H1 (cell line): ENCODE measurements around the gene ATG4C. TPM values are rescaled to one million over a fixed set of nuclear protein-coding genes. Genes with fewer than 3 reads are reported as not detected.
"Not testable (repeated sequence)": the region's sequence is repeated elsewhere in the genome, so short reads cannot be mapped to it uniquely, and the experiment has no call there.

Experiments used
- CTCF ChIA-PET: fragments of 300-600 bp; sonication (Branson Sonifier 250); formaldehyde crosslinking; loops from one replicate; lab custom pipeline; 2021; ENCODE audit not compliant: partially characterized antibody; lab: Charles Lee
- POLR2A ChIA-PET: fragments of 300-600 bp; sonication (Branson Sonifier 250); formaldehyde crosslinking; loops from one replicate; lab custom pipeline; 2021; ENCODE audit warnings: inconsistent platforms; ENCODE audit not compliant: partially characterized antibody; lab: Charles Lee
- DNase-seq, 2 experiments: peaks; one replicate each; pipeline versions ENCODE4 v3.0.0 to v3.0.0-alpha.2; 2010 to 2022; ENCODE audit warnings: low spot score in 2 of 2, low read depth in 1 of 2, mixed read lengths in 1 of 2
- FAIRE-seq: peaks from 2 replicates; lab custom pipeline; 2011; peaks lifted over from hg19 to GRCh38; lab: Jason Lieb, UNC
- H2AFZ ChIP-seq: 2 replicates; pipeline ENCODE4 v1.8.1; 2012; ENCODE audit warnings: low read length, inconsistent platforms
- H2AK5ac ChIP-seq: 2 replicates; pipeline ENCODE4 v1.6.1; 2013; ENCODE audit warnings: low read depth, low read length
- H2BK120ac ChIP-seq: replicated peaks from 2 replicates; pipeline ENCODE3; 2013; ENCODE audit warnings: low read depth, low read length, inconsistent platforms
- H2BK12ac ChIP-seq: 2 replicates; pipeline ENCODE4 v1.6.1; 2013; ENCODE audit warnings: low read depth, low read length
- H2BK15ac ChIP-seq: 2 replicates; pipeline ENCODE4 v1.6.1; 2013; ENCODE audit warnings: low read length
- H2BK20ac ChIP-seq: 2 replicates; pipeline ENCODE4 v1.6.1; 2013; ENCODE audit warnings: low read length
- H2BK5ac ChIP-seq: 2 replicates; pipeline ENCODE4 v1.6.1; 2013; ENCODE audit warnings: low read depth, low read length
- H3K14ac ChIP-seq: 2 replicates; pipeline ENCODE4 v1.6.1; 2013; ENCODE audit warnings: inconsistent platforms; ENCODE audit not compliant: insufficient read length
- H3K18ac ChIP-seq: 2 replicates; pipeline ENCODE4 v1.6.1; 2013; ENCODE audit warnings: low read length; ENCODE audit errors: extremely low read depth
- H3K23ac ChIP-seq: 2 replicates; pipeline ENCODE4 v1.6.1; 2013; ENCODE audit warnings: inconsistent platforms; ENCODE audit not compliant: insufficient read length
- H3K23me2 ChIP-seq: 2 replicates; pipeline ENCODE4 v1.6.1; 2013; ENCODE audit warnings: low read depth, low read length
- H3K27ac ChIP-seq: 2 replicates; pipeline ENCODE4 v1.6.1; 2011; ENCODE audit warnings: low read depth, low read length, inconsistent platforms
- H3K27me3 ChIP-seq, 4 experiments: replicated peaks in 1 of 4; 1 replicate in 1 of 4; 2 replicates in 3 of 4; pipeline versions ENCODE4 v1.6.1 to v1.8.1; 2011 to 2013; ENCODE audit warnings: low read length in 3 of 4, mild to moderate bottlenecking in 3 of 4, inconsistent platforms in 2 of 4, mixed read lengths in 2 of 4, moderate library complexity in 1 of 4; ENCODE audit not compliant: control insufficient read depth in 3 of 4, insufficient read depth in 3 of 4; ENCODE audit errors: extremely low read depth in 1 of 4
- H3K36me3 ChIP-seq, 4 experiments: 2 replicates each; pipeline versions ENCODE4 v1.6.1 to v1.8.1; 2011 to 2013; ENCODE audit warnings: mild to moderate bottlenecking in 4 of 4, low read length in 3 of 4, moderate library complexity in 2 of 4, control low read depth in 1 of 4, inconsistent platforms in 1 of 4; ENCODE audit not compliant: insufficient read depth in 4 of 4, control insufficient read depth in 2 of 4
- H3K4ac ChIP-seq: replicated peaks from 2 replicates; pipeline ENCODE3; 2013; ENCODE audit warnings: low read length, low read depth, mixed read lengths, inconsistent platforms; ENCODE audit not compliant: insufficient read length
- H3K4me1 ChIP-seq, 4 experiments: replicated peaks in 1 of 4; 1 replicate in 1 of 4; 2 replicates in 3 of 4; pipeline versions ENCODE4 v1.6.1 to v1.8.1; 2011 to 2013; ENCODE audit warnings: low read length in 3 of 4, inconsistent platforms in 2 of 4, mixed read lengths in 1 of 4; ENCODE audit not compliant: insufficient read depth in 4 of 4, control insufficient read depth in 3 of 4
- H3K4me2 ChIP-seq, 2 experiments: 2 replicates each; pipeline versions ENCODE4 v1.6.1 to v1.8.1; 2011 to 2013; ENCODE audit warnings: low read depth in 2 of 2, low read length in 2 of 2, control low read depth in 1 of 2, inconsistent platforms in 1 of 2, mild to moderate bottlenecking in 1 of 2; ENCODE audit not compliant: insufficient read depth in 1 of 2
- H3K4me3 ChIP-seq, 4 experiments: fragments of 200-600, 300-600 bp in 1 of 4; sonication (generic), shearing (Covaris generic), sonication (Bioruptor Twin) in 1 of 4; 2 replicates each; pipeline versions ENCODE4 v1.5.1 to v1.8.1; 2011 to 2016; ENCODE audit warnings: low read length in 4 of 4, low read depth in 3 of 4, control low read depth in 2 of 4, inconsistent platforms in 2 of 4, mild to moderate bottlenecking in 2 of 4, mixed read lengths in 1 of 4, moderate library complexity in 1 of 4; ENCODE audit not compliant: insufficient read depth in 2 of 4; ENCODE audit errors: extremely low read depth in 1 of 4
- H3K56ac ChIP-seq: replicated peaks from 2 replicates; pipeline ENCODE3; 2013; ENCODE audit warnings: low read depth, mild to moderate bottlenecking, mixed read lengths, low read length, inconsistent platforms; ENCODE audit not compliant: insufficient read length
- H3K79me1 ChIP-seq: 2 replicates; pipeline ENCODE4 v1.6.1; 2013; ENCODE audit warnings: low read depth, low read length, control low read depth
- H3K79me2 ChIP-seq, 2 experiments: 2 replicates each; pipeline versions ENCODE4 v1.6.1 to v1.8.1; 2012 to 2013; ENCODE audit warnings: low read length in 2 of 2, mild to moderate bottlenecking in 2 of 2, inconsistent platforms in 1 of 2; ENCODE audit not compliant: insufficient read depth in 2 of 2, control insufficient read depth in 1 of 2
- H3K9ac ChIP-seq, 4 experiments: replicated peaks in 1 of 4; 1 replicate in 1 of 4; 2 replicates in 3 of 4; pipeline versions ENCODE4 v1.6.1 to v1.8.1; 2011 to 2013; ENCODE audit warnings: low read depth in 3 of 4, low read length in 3 of 4, control low read depth in 2 of 4, mild to moderate bottlenecking in 2 of 4, moderate library complexity in 2 of 4, inconsistent platforms in 1 of 4; ENCODE audit errors: extremely low read depth in 1 of 4
- H3K9me3 ChIP-seq, 2 experiments: 2 replicates each; pipeline versions ENCODE4 v1.6.1 to v1.8.1; 2012 to 2013; ENCODE audit warnings: mild to moderate bottlenecking in 2 of 2, moderate library complexity in 2 of 2, control low read depth in 1 of 2, inconsistent platforms in 1 of 2, low read depth in 1 of 2, low read length in 1 of 2, mixed read lengths in 1 of 2; ENCODE audit not compliant: insufficient read depth in 2 of 2
- H4K20me1 ChIP-seq, 2 experiments: replicated peaks in 1 of 2; 2 replicates each; pipeline versions ENCODE3 to v1.8.1; 2011 to 2013; ENCODE audit warnings: inconsistent platforms in 2 of 2, low read length in 2 of 2, mild to moderate bottlenecking in 1 of 2; ENCODE audit not compliant: insufficient read depth in 2 of 2, control insufficient read depth in 1 of 2
- H4K5ac ChIP-seq: 2 replicates; pipeline ENCODE4 v1.6.1; 2013; ENCODE audit warnings: low read length, low read depth, mixed read lengths, inconsistent platforms; ENCODE audit not compliant: insufficient read length
- H4K8ac ChIP-seq: 2 replicates; pipeline ENCODE4 v1.8.0; 2013; ENCODE audit warnings: mild to moderate bottlenecking, moderate library complexity, low read length, inconsistent platforms; ENCODE audit not compliant: insufficient read depth; ENCODE audit errors: extremely low read depth
- H4K91ac ChIP-seq: replicated peaks from 2 replicates; pipeline ENCODE3; 2013; ENCODE audit warnings: low read length, mixed read lengths, inconsistent platforms; ENCODE audit not compliant: insufficient read length
- WGBS, 2 experiments: shearing (Covaris generic) in 1 of 2; methylation state at CpG; one replicate each; pipeline versions ENCODE4 v1.1.6 to v1.1.7; 2013 to 2015; ENCODE audit warnings: low lambda C conversion rate in 2 of 2, mixed read lengths in 2 of 2, inconsistent platforms in 1 of 2, low coverage in 1 of 2, missing lambda C conversion rate in 1 of 2; ENCODE audit not compliant: insufficient replicate concordance in 2 of 2, insufficient coverage in 1 of 2, insufficient read length in 1 of 2; ENCODE audit errors: extremely low coverage in 1 of 2, missing lambda C conversion rate in 1 of 2; 5-methylcytosine and 5-hydroxymethylcytosine counted together
- polyA plus RNA-seq, 7 experiments: library from polyadenylated mRNA; depleted of rRNA in 3 of 7; stranded (reverse) in 5 of 7; unstranded in 2 of 7; fragments of >200 nt in 5 of 7; fragments of 200-250 nt in 2 of 7; gene quantifications; 1 replicate in 5 of 7; 2 replicates in 1 of 7; 4 replicates in 1 of 7; pipeline versions ENCODE4 v1.2.1 to v1.2.3, GENCODE V29; 2011 to 2013; ENCODE audit warnings: missing spikeins in 2 of 7, mixed read lengths in 2 of 7
- total RNA-seq: library from RNA; stranded (reverse); fragmentation: NEBNext Ultra II Directional; extraction: Animal tissue kit (Norgen Biotek cat#: 25700); gene quantifications from 2 replicates; pipeline ENCODE4 v1.2.1, GENCODE V29; 2021

Gene ATG4C
- total and polyA plus RNA-seq, 2 of the 8 experiments (the other 6 are each of a cell fraction or from before 2014, with no cell fraction given) = 5.1 to 22.2 TPM

- H3K4ac ChIP-seq, H2AFZ ChIP-seq, DNase-seq, H2BK12ac ChIP-seq, H3K79me2 ChIP-seq, H2AK5ac ChIP-seq, H3K18ac ChIP-seq, H3K56ac ChIP-seq, H3K23ac ChIP-seq, H4K8ac ChIP-seq, H3K4me2 ChIP-seq, H3K27ac ChIP-seq, H3K23me2 ChIP-seq, H4K20me1 ChIP-seq, H4K91ac ChIP-seq, H3K4me3 ChIP-seq, FAIRE-seq, H2BK5ac ChIP-seq, H3K79me1 ChIP-seq, H3K14ac ChIP-seq, H2BK15ac ChIP-seq, H3K27me3 ChIP-seq, H2BK20ac ChIP-seq, H2BK120ac ChIP-seq, POLR2A ChIA-PET, H4K5ac ChIP-seq, H3K4me1 ChIP-seq, H3K9ac ChIP-seq: not testable (repeated sequence)
- peaks cover 0 to 10% (median 0%) of the 10 kb centered on the region in 4 experiments; a peak in 2 of 8 replicates for H3K36me3 ChIP-seq
- CTCF ChIA-PET = interaction anchor here (0.8 to 1.6 kb wide), 3 partner anchors 13 to 206 kb away, joined by 3 to 4 read pairs (median 3); no protein-coding TSS in a partner anchor
- peaks cover 9 to 18% of the 10 kb centered on the region in 2 experiments for H3K9me3 ChIP-seq
- WGBS, 2 experiments = 86% methylated on average over 5 of the region's 5 CpGs; no CpG with 5 or more reads in 1 of the 2 experiments
Measured at GRCh38 chr1:62759232-62759875, 24.6 kb upstream of the ATG4C start.
